ENCODE results near the gene TMEM30B. TPM values are rescaled to one million over a fixed set of nuclear protein-coding genes. Genes with fewer than 3 reads are reported as not detected.
A peak's percentile ranks its signal among the peaks of the same experiment; 100 is the strongest.

TMEM30B gene
- total and polyA plus RNA-seq, 9 of the 15 experiments (the other 6 are each of a cell fraction or from before 2014, with no cell fraction given): 0.04 TPM; not detected in 8

- intact Hi-C loops (cut with micrococcal nuclease) (no loop called here), in situ Hi-C loops (cut with MboI) (no loop called here)
- Histone ChIP-seq H3K9ac (ENCODE audit: insufficient read depth in 1 of 2, low read depth in 2 of 2, low read length in 2 of 2) (peak overlapping the region; percentile 30 to 87; a peak in 3 of 4 replicates), H3K9me3 (replicated peaks; ENCODE audit: control insufficient read depth, insufficient read depth, low read depth, low read length) (no peaks in the 10 kb centered on the region), H3K27me3 (ENCODE audit: control insufficient read depth in 2 of 2, insufficient read depth in 2 of 2, low read length in 2 of 2) (no peaks in the 10 kb centered on the region), H3K9me1 (ENCODE audit: control insufficient read depth, insufficient read depth, low read length) (no peaks in the 10 kb centered on the region), H3K4me1 (replicated peaks in 1 of 2; ENCODE audit: control insufficient read depth in 2 of 2, insufficient read depth in 2 of 2, low read length in 2 of 2) (peaks cover 0 to 19% of the 10 kb centered on the region in 2 experiments; a peak in 3 of 5 replicates), H2AFZ (ENCODE audit: low read depth, low read length) (peak overlapping the region; percentile 80), H3K36me3 (ENCODE audit: control insufficient read depth, insufficient read depth, low read length) (no peaks in the 10 kb centered on the region), H3K79me2 (ENCODE audit: control insufficient read depth, insufficient read depth, low read length) (no peaks in the 10 kb centered on the region; the same call in 2 of the 3 replicates), H4K20me1 (replicated peaks; ENCODE audit: control insufficient read depth, insufficient read depth, low read length) (no peaks in the 10 kb centered on the region), H3K4me2 (ENCODE audit: insufficient read depth, low read length) (peak overlapping the region; percentile 68), H3K27ac (ENCODE audit: extremely low read depth, low read depth, low read length) (peak overlapping the region; percentile 41; the same call in 2 of the 3 replicates), H3K4me3 (peak overlapping the region; percentile 49)
- POLR2A ChIA-PET: interaction anchor here (0.8 to 1.2 kb wide), 2 partner anchors 24 to 828 kb away, joined by 3 to 4 read pairs; no protein-coding TSS in a partner anchor
- no peak for DNase-seq (ENCODE audit: extremely low read depth in 1 of 4, low spot score in 3 of 4)
- peak; percentile 10; the same call in 2 of the 3 replicates for ATAC-seq
- no peak for FAIRE-seq
- WGBS (ENCODE audit: insufficient coverage, low coverage, missing lambda C conversion rate): 24% methylated on average over 32 of the region's 63 CpGs
- BruUV-seq (replicated peaks): no TSS peak
- CTCF ChIA-PET (ENCODE audit: low intra/inter-chr PET ratio): no interaction called here
- TF ChIP-seq ZFP91 (CRISPR knock-in tag; IDR thresholded peaks at IDR 0.05) (no peak), BRCA1 (IDR thresholded peaks at IDR 0.05) (no peak), BRCA1 (CRISPR knock-in tag; IDR thresholded peaks at IDR 0.05) (no peak), CREB3L1 (IDR thresholded peaks at IDR 0.05; ENCODE audit: borderline replicate concordance, low read depth) (no peak), TAF7 (tag; IDR thresholded peaks at IDR 0.05) (no peak), RFX5 (IDR thresholded peaks at IDR 0.05; ENCODE audit: low read depth, low read length) (no peak), OTX1 (CRISPR knock-in tag; IDR thresholded peaks at IDR 0.05) (no peak), SRF (CRISPR knock-in tag; IDR thresholded peaks at IDR 0.05) (peak in 1 of 2 experiments; percentile 27; a peak in 1 of 4 replicates), E2F6 (IDR thresholded peaks at IDR 0.05; ENCODE audit: borderline replicate concordance in 1 of 2, extremely low read depth in 1 of 2, insufficient read depth in 1 of 2, insufficient read length in 1 of 2, low read depth in 1 of 2, low read length in 1 of 2, poor library complexity in 1 of 2, severe bottlenecking in 1 of 2) (peak in 1 of 2 experiments; percentile 13), GTF2A2 (tag; IDR thresholded peaks at IDR 0.05) (no peak), ATF4 (CRISPR knock-in tag; IDR thresholded peaks at IDR 0.05) (no peak), ATF6 (CRISPR knock-in tag; IDR thresholded peaks at IDR 0.05) (no peak), ZNF586 (CRISPR knock-in tag; conservative IDR thresholded peaks at IDR 0.05) (no peak)
These were observed 41.1 kb upstream of the TMEM30B start for GRCh38 chr14:61322011-61322798.

Data from K562 (cell line).